ENCODE data around the gene KIF26B. TPM values are rescaled to one million over a fixed set of nuclear protein-coding genes. Genes with fewer than 3 reads are reported as not detected.

KIF26B gene
- polyA plus RNA-seq, 1 donor (not counting 4 experiments of a cell fraction or from before 2014, with no cell fraction given), result 0.58 TPM

- H3K27me3 ChIP-seq (ENCODE audit: control insufficient read depth, extremely low read depth, insufficient read depth, low read length), result no peaks in the 10 kb centered on the region
- no peak for TF ChIP-seq EZH2 (IDR thresholded peaks at IDR 0.05; ENCODE audit: low read length)
- no peak for TF ChIP-seq CTCF (optimal IDR thresholded peaks at IDR 0.05 in 1 of 3, IDR thresholded peaks at IDR 0.05 in 1 of 3, conservative IDR thresholded peaks at IDR 0.05 in 1 of 3; ENCODE audit: extremely low read depth in 1 of 3, insufficient read depth in 2 of 3, low read length in 3 of 3)
- H3K36me3 ChIP-seq (ENCODE audit: control insufficient read depth in 2 of 2, extremely low read depth in 1 of 2, insufficient read depth in 2 of 2, low read length in 2 of 2), result no peaks in the 10 kb centered on the region
- H3K27ac ChIP-seq (ENCODE audit: control insufficient read depth, insufficient read depth, low read length), result no peak overlapping the region
- H3K9me1 ChIP-seq (ENCODE audit: control insufficient read depth, extremely low read depth, insufficient read depth, low read length), result no peaks in the 10 kb centered on the region
- no peak overlapping the region for H3K4me3 ChIP-seq (ENCODE audit: control insufficient read depth in 2 of 3, extremely low read depth in 1 of 3, insufficient read depth in 2 of 3, low read depth in 1 of 3, low read length in 3 of 3)
- no peak overlapping the region for H2AFZ ChIP-seq (ENCODE audit: control insufficient read depth, low read length)
- dilution Hi-C loops (cut with MboI; ENCODE audit: extremely low pct_ligation_motif_present, low sequenced_read_pairs), result no loop called here
- no peak overlapping the region for H3K4me2 ChIP-seq (ENCODE audit: control insufficient read depth, extremely low read depth, insufficient read depth, low read depth, low read length)
- DNase-seq (ENCODE audit: low read depth, low spot score) (no peak), FAIRE-seq (no peak)
- H3K9me3 ChIP-seq (ENCODE audit: control insufficient read depth, low read depth, low read length), result no peaks in the 10 kb centered on the region
- no peaks in the 10 kb centered on the region for H3K4me1 ChIP-seq (ENCODE audit: control insufficient read depth, extremely low read depth, insufficient read depth, low read length)
- no peak overlapping the region for H3K9ac ChIP-seq (ENCODE audit: control insufficient read depth, extremely low read depth, insufficient read depth, low read length)
- H3K79me2 ChIP-seq (ENCODE audit: control insufficient read depth, insufficient read depth, low read length), result no peaks in the 10 kb centered on the region
- no peaks in the 10 kb centered on the region for H4K20me1 ChIP-seq (ENCODE audit: control insufficient read depth, extremely low read depth, insufficient read depth, low read length)
These were observed 430.6 kb downstream of the KIF26B start for GRCh38 chr1:245585252-245585959.

GRCh38 chr1:245587435-245588115 lies 432.8 kb downstream of the KIF26B start:
- Histone ChIP-seq H3K4me1 (ENCODE audit: control insufficient read depth, extremely low read depth, insufficient read depth, low read length) (no peaks in the 10 kb centered on the region), H2AFZ (ENCODE audit: control insufficient read depth, low read length) (no peak overlapping the region), H3K4me3 (ENCODE audit: control insufficient read depth in 2 of 3, extremely low read depth in 1 of 3, insufficient read depth in 2 of 3, low read depth in 1 of 3, low read length in 3 of 3) (no peak overlapping the region), H3K9me1 (ENCODE audit: control insufficient read depth, extremely low read depth, insufficient read depth, low read length) (no peaks in the 10 kb centered on the region), H3K9me3 (ENCODE audit: control insufficient read depth, low read depth, low read length) (no peaks in the 10 kb centered on the region), H3K79me2 (ENCODE audit: control insufficient read depth, insufficient read depth, low read length) (no peaks in the 10 kb centered on the region), H3K9ac (ENCODE audit: control insufficient read depth, extremely low read depth, insufficient read depth, low read length) (no peak overlapping the region), H3K27me3 (ENCODE audit: control insufficient read depth, extremely low read depth, insufficient read depth, low read length) (no peaks in the 10 kb centered on the region), H3K27ac (ENCODE audit: control insufficient read depth, insufficient read depth, low read length) (no peak overlapping the region), H3K36me3 (ENCODE audit: control insufficient read depth in 2 of 2, extremely low read depth in 1 of 2, insufficient read depth in 2 of 2, low read length in 2 of 2) (no peaks in the 10 kb centered on the region), H4K20me1 (ENCODE audit: control insufficient read depth, extremely low read depth, insufficient read depth, low read length) (no peaks in the 10 kb centered on the region), H3K4me2 (ENCODE audit: control insufficient read depth, extremely low read depth, insufficient read depth, low read depth, low read length) (no peak overlapping the region)
- FAIRE-seq (no peak), DNase-seq (ENCODE audit: low read depth, low spot score) (no peak)
- no peak for TF ChIP-seq EZH2 (IDR thresholded peaks at IDR 0.05; ENCODE audit: low read length)
- no peak for TF ChIP-seq CTCF (optimal IDR thresholded peaks at IDR 0.05 in 1 of 3, IDR thresholded peaks at IDR 0.05 in 1 of 3, conservative IDR thresholded peaks at IDR 0.05 in 1 of 3; ENCODE audit: extremely low read depth in 1 of 3, insufficient read depth in 2 of 3, low read length in 3 of 3)
- dilution Hi-C loops (cut with MboI; ENCODE audit: extremely low pct_ligation_motif_present, low sequenced_read_pairs), result no loop called here
